Esophagus muscularis mucosa (tissue), 4 donors: ENCODE data around the gene TEX35. TPM values are rescaled to one million over a fixed set of nuclear protein-coding genes. Genes with fewer than 3 reads are reported as not detected.

Experiments used
- DNase-seq: peaks from one replicate; pipeline ENCODE4 v3.0.0-alpha.2; 2017; ENCODE audit errors: extremely low spot score
- H3K27ac ChIP-seq, 4 donors: fragments of 200-600 bp; sonication (generic); replicated peaks in 1 of 4; 1 replicate in 3 of 4; 2 replicates in 1 of 4; pipeline ENCODE4 v1.5.1; 2016 to 2019; ENCODE audit warnings: mild to moderate bottlenecking in 1 of 4
- H3K27me3 ChIP-seq, 4 donors: fragments of 200-600 bp; sonication (generic); one replicate each; pipeline versions ENCODE4 v1.5.1 to v1.6.0; 2016 to 2019
- H3K36me3 ChIP-seq, 4 donors: fragments of 200-600 bp; sonication (generic); one replicate each; pipeline ENCODE4 v1.5.1; 2016 to 2019
- H3K4me1 ChIP-seq, 4 donors: fragments of 200-600 bp; sonication (generic); one replicate each; pipeline ENCODE4 v1.5.1; 2016 to 2019
- H3K4me3 ChIP-seq, 4 donors: fragments of 200-600 bp; sonication (generic); 1 replicate in 2 of 4; 2 replicates in 2 of 4; pipeline ENCODE4 v1.5.1; 2016 to 2019; ENCODE audit warnings: mild to moderate bottlenecking in 4 of 4, moderate library complexity in 1 of 4
- H3K9me3 ChIP-seq, 4 donors: fragments of 200-600 bp; sonication (generic); 1 replicate in 3 of 4; 2 replicates in 1 of 4; pipeline ENCODE4 v1.5.1; 2016 to 2019
- CTCF ChIP-seq, 3 experiments: fragments of 200-600 bp in 2 of 3; fragments of 450-650 bp in 1 of 3; sonication (generic) in 2 of 3; IDR thresholded peaks; one replicate each; pipeline ENCODE4 v1.5.1; 2017 to 2019; ENCODE audit warnings: antibody characterized with exemption in 3 of 3, mild to moderate bottlenecking in 2 of 3, moderate library complexity in 1 of 3
- EP300 ChIP-seq: sonication (generic); formaldehyde crosslinking; IDR thresholded peaks from one replicate; pipeline ENCODE4 v1.6.1; 2017; ENCODE audit warnings: antibody characterized with exemption
- POLR2A ChIP-seq: fragments of 450-650 bp; IDR thresholded peaks from one replicate; pipeline ENCODE4 v1.6.1; 2017; ENCODE audit warnings: antibody characterized with exemption, moderate library complexity, mild to moderate bottlenecking, low read depth
- POLR2AphosphoS5 ChIP-seq, 2 donors: sonication (generic); formaldehyde crosslinking; IDR thresholded peaks; one replicate each; pipeline ENCODE4 v1.6.1; 2017; ENCODE audit warnings: antibody characterized with exemption in 2 of 2
- WGBS: methylation state at CpG from one replicate; pipeline ENCODE4 v1.1.5; 2018; 5-methylcytosine and 5-hydroxymethylcytosine counted together
- intact Hi-C: fragments of 100-400 bp; cut with DNase I; formaldehyde crosslinking; loops from one replicate; pipeline ENCODE4 v1.15.1; 2023
- total RNA-seq, 4 donors: library from RNA; depleted of rRNA; stranded (reverse); fragments of >200 nt; gene quantifications; one replicate each; pipeline versions ENCODE4 v1.1.0 to v1.2.1, GENCODE V29; 2016

Gene TEX35
- total RNA-seq, 4 donors from 2014 or later, result not detected

GRCh38 chr1:178506669-178507068 lies 6.2 kb upstream of the TEX35 start:
- Histone ChIP-seq H3K4me1 (no peaks in the 10 kb centered on the region), H3K9me3 (no peaks in the 10 kb centered on the region), H3K27me3 (no peaks in the 10 kb centered on the region), H3K36me3 (no peaks in the 10 kb centered on the region), H3K27ac (no peak overlapping the region), H3K4me3 (no peak overlapping the region)
- intact Hi-C loops, result no loop called here
- 83% methylated on average over 6 of the region's 6 CpGs for WGBS
- no peak for DNase-seq
- TF ChIP-seq CTCF (IDR thresholded peaks at IDR 0.05) (no peak), POLR2A (no peak), EP300 (no peak), POLR2AphosphoS5 (IDR thresholded peaks at IDR 0.05) (no peak)

- no peak for DNase-seq
- no peaks in the 10 kb centered on the region for H3K9me3 ChIP-seq
- H3K27me3 ChIP-seq, result no peaks in the 10 kb centered on the region
- no peak overlapping the region for H3K27ac ChIP-seq
- H3K4me3 ChIP-seq, result no peak overlapping the region
- WGBS, result 71% methylated on average over 5 of the region's 5 CpGs
- intact Hi-C loops, result no loop called here
- peaks cover 0 to 11% (median 3%) of the 10 kb centered on the region in 4 donors for H3K4me1 ChIP-seq
- no peak for TF ChIP-seq POLR2AphosphoS5 (IDR thresholded peaks at IDR 0.05)
- no peak for TF ChIP-seq EP300
- no peak for TF ChIP-seq POLR2A
- no peak for TF ChIP-seq CTCF (IDR thresholded peaks at IDR 0.05)
- H3K36me3 ChIP-seq, result no peaks in the 10 kb centered on the region
These were observed 3.4 kb upstream of the TEX35 start for GRCh38 chr1:178509414-178510007.

- Histone ChIP-seq H3K4me1 (peaks cover 0 to 11% (median 3%) of the 10 kb centered on the region in 4 donors), H3K27ac (no peak overlapping the region), H3K4me3 (no peak overlapping the region), H3K27me3 (no peaks in the 10 kb centered on the region), H3K9me3 (no peaks in the 10 kb centered on the region), H3K36me3 (no peaks in the 10 kb centered on the region)
- no peak for DNase-seq
- 92% methylated on average over 4 of the region's 4 CpGs for WGBS
- TF ChIP-seq EP300 (no peak), CTCF (IDR thresholded peaks at IDR 0.05) (no peak), POLR2A (no peak), POLR2AphosphoS5 (IDR thresholded peaks at IDR 0.05) (no peak)
- intact Hi-C loops, result no loop called here
These were observed 2.8 kb upstream of the TEX35 start for GRCh38 chr1:178510155-178510554.

- Histone ChIP-seq H3K4me1 (peaks cover 0 to 11% (median 3%) of the 10 kb centered on the region in 4 donors), H3K27ac (no peak overlapping the region), H3K4me3 (no peak overlapping the region), H3K9me3 (no peaks in the 10 kb centered on the region), H3K36me3 (no peaks in the 10 kb centered on the region), H3K27me3 (no peaks in the 10 kb centered on the region)
- DNase-seq, result no peak
- TF ChIP-seq EP300 (no peak), POLR2A (no peak), POLR2AphosphoS5 (IDR thresholded peaks at IDR 0.05) (no peak)
- WGBS, result 51% methylated on average over 13 of the region's 14 CpGs
- intact Hi-C loops, result no loop called here
These were observed 522 bp downstream of the TEX35 start for GRCh38 chr1:178513278-178513983.

GRCh38 chr1:178516110-178516509 lies 3.2 kb downstream of the TEX35 start:
- intact Hi-C loops, result no loop called here
- DNase-seq, result no peak
- H3K27me3 ChIP-seq, result no peaks in the 10 kb centered on the region
- 90% methylated on average over 4 of the region's 4 CpGs for WGBS
- no peaks in the 10 kb centered on the region for H3K9me3 ChIP-seq
- no peak overlapping the region for H3K4me3 ChIP-seq
- no peaks in the 10 kb centered on the region for H3K36me3 ChIP-seq
- TF ChIP-seq POLR2AphosphoS5 (IDR thresholded peaks at IDR 0.05) (no peak), EP300 (no peak), POLR2A (no peak), CTCF (IDR thresholded peaks at IDR 0.05) (no peak)
- peaks cover 0 to 11% (median 3%) of the 10 kb centered on the region in 4 donors for H3K4me1 ChIP-seq
- H3K27ac ChIP-seq, result no peak overlapping the region
